Endothelial cell of umbilical vein (primary cell): ENCODE measurements around the gene CRIM1. TPM values are rescaled to one million over a fixed set of nuclear protein-coding genes. Genes with fewer than 3 reads are reported as not detected.

Experiments
- BruUV-seq: library from RNA; stranded (reverse); fragments of 400-500 nt; replicated peaks from 2 replicates; lab custom pipeline; 2021; lab: Mats Ljungman, UMichigan
- CTCF ChIA-PET: fragments of 300-600, 350-600 bp; sonication (Branson Sonifier 250); formaldehyde crosslinking; loops from one replicate; lab custom pipeline; 2021; ENCODE audit warnings: antibody characterized with exemption, inconsistent platforms; lab: Charles Lee
- POLR2A ChIA-PET: fragments of 300-600, 350-600 bp; sonication (Branson Sonifier 250); formaldehyde crosslinking; loops from one replicate; lab custom pipeline; 2021; ENCODE audit warnings: antibody characterized with exemption, inconsistent platforms; lab: Charles Lee
- DNase-seq: peaks from one replicate; pipeline ENCODE4 v3.0.0-alpha.2; 2011; ENCODE audit warnings: low read depth, low spot score
- FAIRE-seq: peaks from 2 replicates; lab custom pipeline; 2011; peaks lifted over from hg19 to GRCh38; lab: Jason Lieb, UNC
- H2AFZ ChIP-seq: 2 replicates; pipeline ENCODE4 v1.6.0; 2012; ENCODE audit warnings: low read depth, low read length, control low read depth, inconsistent platforms
- H3K27ac ChIP-seq: 2 replicates; pipeline ENCODE4 v1.5.1; 2011; ENCODE audit warnings: low read depth, mild to moderate bottlenecking, control low read depth, low read length, moderate library complexity; ENCODE audit not compliant: insufficient read depth
- H3K27me3 ChIP-seq, 2 experiments: 2 replicates each; pipeline versions ENCODE4 v1.6.0 to v1.6.1; 2011; ENCODE audit warnings: low read length in 2 of 2, mixed read lengths in 1 of 2; ENCODE audit not compliant: control insufficient read depth in 2 of 2, insufficient read depth in 2 of 2
- H3K36me3 ChIP-seq, 2 experiments: 2 replicates in 1 of 2; 3 replicates in 1 of 2; pipeline ENCODE4 v1.5.1; 2011; ENCODE audit warnings: low read length in 2 of 2, mild to moderate bottlenecking in 1 of 2, moderate library complexity in 1 of 2; ENCODE audit not compliant: control insufficient read depth in 2 of 2, insufficient read depth in 2 of 2; ENCODE audit errors: extremely low read depth in 1 of 2
- H3K4me1 ChIP-seq: 3 replicates; pipeline ENCODE4 v1.5.1; 2011; ENCODE audit warnings: mild to moderate bottlenecking, low read length; ENCODE audit not compliant: control insufficient read depth, insufficient read depth; ENCODE audit errors: extremely low read depth
- H3K4me2 ChIP-seq: 2 replicates; pipeline ENCODE4 v1.6.1; 2011; ENCODE audit warnings: low read length, control low read depth, mixed read lengths; ENCODE audit not compliant: insufficient read depth
- H3K4me3 ChIP-seq, 3 experiments: fragments of 200-600 bp in 1 of 3; sonication (generic), shearing (Covaris generic) in 1 of 3; replicated peaks in 1 of 3; 2 replicates each; pipeline ENCODE4 v1.5.1; 2011 to 2016; ENCODE audit warnings: control low read depth in 3 of 3, low read length in 3 of 3, mild to moderate bottlenecking in 2 of 3, inconsistent platforms in 1 of 3, low read depth in 1 of 3, moderate library complexity in 1 of 3; ENCODE audit not compliant: insufficient read depth in 1 of 3
- H3K79me2 ChIP-seq: 2 replicates; pipeline ENCODE4 v1.6.0; 2012; ENCODE audit warnings: low read length, inconsistent platforms; ENCODE audit not compliant: control insufficient read depth, insufficient read depth
- H3K9ac ChIP-seq: replicated peaks from 2 replicates; pipeline ENCODE3; 2011; ENCODE audit warnings: low read length, control low read depth; ENCODE audit not compliant: insufficient read depth; ENCODE audit errors: extremely low read depth
- H3K9me1 ChIP-seq: replicated peaks from 3 replicates; pipeline ENCODE4 v1.6.0; 2011; ENCODE audit warnings: mild to moderate bottlenecking, low read length; ENCODE audit not compliant: control insufficient read depth, insufficient read depth; ENCODE audit errors: extremely low read depth
- H3K9me3 ChIP-seq: replicated peaks from 2 replicates; pipeline ENCODE4 v1.5.1; 2012; ENCODE audit warnings: low read length, inconsistent platforms; ENCODE audit not compliant: control insufficient read depth, insufficient read depth
- H4K20me1 ChIP-seq: replicated peaks from 2 replicates; pipeline ENCODE3; 2011; ENCODE audit warnings: mild to moderate bottlenecking, low read length; ENCODE audit not compliant: control insufficient read depth, insufficient read depth; ENCODE audit errors: extremely low read depth
- FOS ChIP-seq: IDR thresholded peaks from 2 replicates; pipeline ENCODE4 v1.6.1; 2011; ENCODE audit warnings: mild to moderate bottlenecking, low read length, moderate library complexity, borderline replicate concordance; ENCODE audit not compliant: insufficient read depth
- GATA2 ChIP-seq: IDR thresholded peaks from 2 replicates; pipeline ENCODE4 v1.7.0; 2011; ENCODE audit warnings: low read depth, mild to moderate bottlenecking, moderate library complexity, mixed read lengths, low read length; ENCODE audit not compliant: insufficient read length, insufficient read depth
- MAX ChIP-seq: IDR thresholded peaks from 2 replicates; pipeline ENCODE4 v1.6.1; 2011; ENCODE audit not compliant: insufficient read depth, insufficient read length
- POLR2A ChIP-seq: IDR thresholded peaks from 2 replicates; pipeline ENCODE4 v1.6.1; 2012; ENCODE audit warnings: low read depth, mild to moderate bottlenecking, control low read depth, low read length
- POLR2AphosphoS5 ChIP-seq: IDR thresholded peaks from 2 replicates; pipeline ENCODE4 v1.6.1; 2012; ENCODE audit warnings: low read depth, mild to moderate bottlenecking, control low read depth, low read length, moderate library complexity; ENCODE audit not compliant: insufficient read depth
- dilution Hi-C: fragments of 300-500 bp; cut with MboI; formaldehyde crosslinking; loops from one replicate; pipeline ENCODE4 v1.15.0; 2019; ENCODE audit warnings: low sequenced_read_pairs; ENCODE audit not compliant: extremely low pct_ligation_motif_present
- intact Hi-C: fragments of 100-400 bp; cut with micrococcal nuclease; formaldehyde crosslinking; loops from one replicate; pipeline ENCODE4 v1.10.0; 2022
- polyA plus RNA-seq, 4 experiments: library from polyadenylated mRNA; depleted of rRNA in 3 of 4; stranded (reverse) in 3 of 4; unstranded in 1 of 4; fragments of >200 nt; gene quantifications; 2 replicates each; pipeline versions ENCODE4 v1.2.1 to v1.2.3, GENCODE V29; 2011 to 2012; ENCODE audit warnings: missing spikeins in 1 of 4
- total RNA-seq: library from RNA; stranded (reverse); gene quantifications from 2 replicates; pipeline ENCODE4 v1.2.3, GENCODE V29; 2021

Gene CRIM1
- total and polyA plus RNA-seq, 2 donors (not counting 3 experiments of a cell fraction or from before 2014, with no cell fraction given), result 422 to 649 TPM

- Histone ChIP-seq H2AFZ (no peak overlapping the region), H3K9ac (peak overlapping the region; percentile 63), H3K9me1 (no peaks in the 10 kb centered on the region), H3K4me3 (no peak overlapping the region), H3K27me3 (no peaks in the 10 kb centered on the region), H3K79me2 (peaks cover 100% of the 10 kb centered on the region), H3K4me2 (peak overlapping the region; percentile 26), H3K4me1 (peaks cover 99% of the 10 kb centered on the region), H3K36me3 (peaks cover 3 to 4% of the 10 kb centered on the region in 2 experiments), H3K27ac (peak overlapping the region; percentile 81), H4K20me1 (peaks cover 10% of the 10 kb centered on the region), H3K9me3 (no peaks in the 10 kb centered on the region)
- no peak for TF ChIP-seq FOS
- peak; percentile 28 for TF ChIP-seq POLR2AphosphoS5
- ChIA-PET POLR2A (interaction anchor here (0.8 to 1.5 kb wide), 3 partner anchors 11 to 15 kb away, joined by 3 read pairs; no protein-coding TSS in a partner anchor), CTCF (interaction anchor here (0.8 to 7.1 kb wide), 11 partner anchors 9 to 87 kb away, joined by 3 to 41 read pairs (median 4); no protein-coding TSS in a partner anchor)
- dilution Hi-C loops, result no loop called here
- intact Hi-C loops, result loop anchor here (2.0 to 5.0 kb wide), 3 partner anchors 87 to 189 kb away; no protein-coding TSS in a partner anchor
- peak; percentile 53 for FAIRE-seq
- DNase-seq, result no peak
- BruUV-seq, result no TSS peak
Observed at GRCh38 chr2:36373149-36373926, 17.8 kb downstream of the CRIM1 start.

- BruUV-seq, result no TSS peak
- Histone ChIP-seq H3K9me3 (no peaks in the 10 kb centered on the region), H3K27ac (no peak overlapping the region), H4K20me1 (peaks cover 5% of the 10 kb centered on the region), H3K4me1 (peaks cover 99% of the 10 kb centered on the region), H3K79me2 (peaks cover 100% of the 10 kb centered on the region), H2AFZ (no peak overlapping the region), H3K36me3 (peaks cover 0 to 7% of the 10 kb centered on the region in 2 experiments), H3K4me3 (no peak overlapping the region), H3K9me1 (no peaks in the 10 kb centered on the region), H3K4me2 (peak overlapping the region; percentile 9), H3K27me3 (no peaks in the 10 kb centered on the region), H3K9ac (peak overlapping the region; percentile 5)
- ChIA-PET POLR2A (interaction anchor here (1.0 to 1.5 kb wide), 2 partner anchors 9 to 13 kb away, joined by 3 read pairs; no protein-coding TSS in a partner anchor), CTCF (interaction anchor here (0.9 to 7.1 kb wide), 3 partner anchors 34 to 86 kb away, joined by 3 to 41 read pairs (median 3); no protein-coding TSS in a partner anchor)
- intact Hi-C loops, result loop anchor here (5.0 kb wide), 2 partner anchors 133 to 188 kb away; no protein-coding TSS in a partner anchor
- no peak for FAIRE-seq
- DNase-seq, result no peak
- TF ChIP-seq POLR2A (no peak), GATA2 (no peak), MAX (no peak)
- dilution Hi-C loops, result no loop called here
Observed at GRCh38 chr2:36374585-36374984, 19.0 kb downstream of the CRIM1 start.
